K562 (cell line): ENCODE data around the gene AMER3. TPM values are rescaled to one million over a fixed set of nuclear protein-coding genes. Genes with fewer than 3 reads are reported as not detected.

Experiments
- ATAC-seq: fragments of 200-7000 bp; cut with Tn5 transposase; 3 replicates; pipeline ENCODE4 v1.9.1; 2020; ENCODE audit warnings: moderate library complexity
- BruUV-seq: library from RNA; stranded (reverse); fragments of 400-500 nt; replicated peaks from 2 replicates; lab custom pipeline; 2021; lab: Mats Ljungman, UMichigan
- CTCF ChIA-PET: fragments of 300-600 bp; formaldehyde crosslinking; extraction: SDS; loops from one replicate; lab custom pipeline; 2021; ENCODE audit warnings: low intra/inter-chr PET ratio; lab: Yijun Ruan, JAX
- POLR2A ChIA-PET: fragments of 300-600, 350-650 bp; sonication (Branson Sonifier 250); formaldehyde crosslinking; extraction: SDS; loops from one replicate; lab custom pipeline; 2021; ENCODE audit warnings: antibody characterized with exemption, inconsistent platforms; lab: Yijun Ruan, JAX
- DNase-seq, 4 experiments: peaks; one replicate each; pipeline versions ENCODE4 v3.0.0 to v3.0.0-alpha.2; 2011 to 2018; ENCODE audit warnings: low spot score in 3 of 4, mixed read lengths in 3 of 4; ENCODE audit errors: extremely low read depth in 1 of 4
- FAIRE-seq: peaks from 2 replicates; lab custom pipeline; 2011; peaks lifted over from hg19 to GRCh38; lab: Jason Lieb, UNC
- H2AFZ ChIP-seq: 2 replicates; pipeline ENCODE4 v1.6.0; 2011; ENCODE audit warnings: low read depth, low read length, control low read depth, inconsistent platforms
- H3K27ac ChIP-seq: fragments of 200-600 bp; 3 replicates; pipeline ENCODE4 v1.8.0; 2011; ENCODE audit warnings: low read depth, mild to moderate bottlenecking, control low read depth, inconsistent platforms, low read length, moderate library complexity, mixed read lengths; ENCODE audit errors: extremely low read depth
- H3K27me3 ChIP-seq, 2 experiments: fragments of 300-600 bp in 1 of 2; 2 replicates in 1 of 2; 3 replicates in 1 of 2; pipeline versions ENCODE4 v1.6.0 to v1.8.0; 2011; ENCODE audit warnings: inconsistent platforms in 2 of 2, low read length in 2 of 2, mild to moderate bottlenecking in 1 of 2, mixed read lengths in 1 of 2, moderate library complexity in 1 of 2; ENCODE audit not compliant: control insufficient read depth in 2 of 2, insufficient read depth in 2 of 2
- H3K36me3 ChIP-seq: fragments of 300-600 bp; 3 replicates; pipeline ENCODE4 v1.8.0; 2011; ENCODE audit warnings: mild to moderate bottlenecking, low read length, inconsistent platforms; ENCODE audit not compliant: control insufficient read depth, insufficient read depth
- H3K4me1 ChIP-seq, 2 experiments: fragments of 200-600 bp in 1 of 2; replicated peaks in 1 of 2; 2 replicates in 1 of 2; 3 replicates in 1 of 2; pipeline versions ENCODE4 v1.5.1 to v1.8.0; 2011; ENCODE audit warnings: inconsistent platforms in 2 of 2, low read length in 2 of 2, mild to moderate bottlenecking in 1 of 2, mixed read lengths in 1 of 2, moderate library complexity in 1 of 2; ENCODE audit not compliant: control insufficient read depth in 2 of 2, insufficient read depth in 2 of 2
- H3K4me2 ChIP-seq: 2 replicates; pipeline ENCODE4 v1.6.1; 2011; ENCODE audit warnings: low read length, control low read depth, inconsistent platforms, mixed read lengths; ENCODE audit not compliant: insufficient read depth
- H3K4me3 ChIP-seq: fragments of 200-600 bp; sonication (generic), shearing (Covaris generic); 2 replicates; pipeline ENCODE4 v1.5.1; 2016; ENCODE audit warnings: control low read depth, inconsistent platforms
- H3K79me2 ChIP-seq: fragments of 200-600 bp; 3 replicates; pipeline ENCODE4 v1.8.0; 2011; ENCODE audit warnings: low read length, inconsistent platforms; ENCODE audit not compliant: control insufficient read depth, insufficient read depth
- H3K9ac ChIP-seq, 2 experiments: 2 replicates each; pipeline versions ENCODE4 v1.6.0 to v1.6.1; 2011; ENCODE audit warnings: low read depth in 2 of 2, low read length in 2 of 2, control low read depth in 1 of 2, inconsistent platforms in 1 of 2, mild to moderate bottlenecking in 1 of 2, mixed read lengths in 1 of 2; ENCODE audit not compliant: insufficient read depth in 1 of 2
- H3K9me1 ChIP-seq: one replicate; pipeline ENCODE4 v1.6.0; 2011; ENCODE audit warnings: inconsistent platforms, mild to moderate bottlenecking, low read length, moderate library complexity; ENCODE audit not compliant: control insufficient read depth, insufficient read depth
- H3K9me3 ChIP-seq: replicated peaks from 2 replicates; pipeline ENCODE4 v1.5.1; 2011; ENCODE audit warnings: low read depth, low read length, inconsistent platforms; ENCODE audit not compliant: control insufficient read depth, insufficient read depth
- H4K20me1 ChIP-seq: replicated peaks from 2 replicates; pipeline ENCODE4 v1.6.1; 2011; ENCODE audit warnings: low read length, inconsistent platforms, mixed read lengths; ENCODE audit not compliant: control insufficient read depth, insufficient read depth
- ARHGAP35 ChIP-seq: fragments of 450-650 bp; IDR thresholded peaks from 2 replicates; pipeline ENCODE4 v1.6.1; 2018; ENCODE audit not compliant: partially characterized antibody
- CBFA2T2 ChIP-seq: fragments of 450-650 bp; conservative IDR thresholded peaks from 2 replicates; pipeline ENCODE4 v1.6.1; 2017; ENCODE audit warnings: mild to moderate bottlenecking
- CBX1 ChIP-seq: sonication (generic); IDR thresholded peaks from 2 replicates; pipeline ENCODE4 v1.6.1; 2016; ENCODE audit warnings: antibody characterized with exemption, low read depth, mild to moderate bottlenecking
- HDAC8 ChIP-seq: fragments of 450-650 bp; IDR thresholded peaks from 2 replicates; pipeline ENCODE4 v1.6.1; 2016; ENCODE audit warnings: mild to moderate bottlenecking, missing genetic modification characterization, moderate library complexity, missing compliant biosample characterization
- RBM14 ChIP-seq: fragments of 200-400 bp; formaldehyde crosslinking; IDR thresholded peaks from 2 replicates; pipeline ENCODE4 v1.6.1; 2018; ENCODE audit warnings: low read depth, mild to moderate bottlenecking, low read length, moderate library complexity, borderline replicate concordance; ENCODE audit not compliant: insufficient read depth
- RFX5 ChIP-seq: IDR thresholded peaks from 2 replicates; pipeline ENCODE4 v1.6.1; 2011; ENCODE audit warnings: low read depth, mild to moderate bottlenecking, improper control_type of control experiment, low read length
- ZNF143 ChIP-seq: sonication (generic); formaldehyde crosslinking; IDR thresholded peaks from 2 replicates; pipeline ENCODE4 v1.9.0; 2022; ENCODE audit warnings: mild to moderate bottlenecking, missing genetic modification reagents
- ZNF263 ChIP-seq: sonication (generic); formaldehyde crosslinking; IDR thresholded peaks from 2 replicates; pipeline ENCODE4 v1.8.0; 2022; ENCODE audit warnings: mild to moderate bottlenecking, missing genetic modification reagents, borderline replicate concordance
- ZNF717 ChIP-seq: fragments of 250-450 bp; sonication (Bioruptor Pico); IDR thresholded peaks from 2 replicates; pipeline ENCODE4 v1.5.0; 2021
- ZNF780A ChIP-seq: fragments of 250-450 bp; sonication (Bioruptor Pico); IDR thresholded peaks from 2 replicates; pipeline ENCODE4 v1.5.0; 2021; ENCODE audit warnings: mild to moderate bottlenecking
- WGBS: fragments of 100-300 bp; shearing (Covaris generic); methylation state at CpG from one replicate; pipeline ENCODE4 v1.1.6; 2016; ENCODE audit warnings: low coverage, mixed read lengths; ENCODE audit not compliant: insufficient coverage; ENCODE audit errors: missing lambda C conversion rate; 5-methylcytosine and 5-hydroxymethylcytosine counted together
- in situ Hi-C: fragments of 300-500 bp; cut with MboI; formaldehyde crosslinking; loops from 4 replicates; pipeline ENCODE4 v1.15.0; 2018; ENCODE audit warnings: inconsistent platforms, mixed read lengths
- intact Hi-C: fragments of 100-400 bp; cut with micrococcal nuclease; formaldehyde crosslinking; loops from 2 replicates; pipeline ENCODE4 v1.14.2; 2022
- polyA plus RNA-seq, 8 experiments: library from polyadenylated mRNA; depleted of rRNA in 4 of 8; stranded (reverse) in 5 of 8; unstranded in 3 of 8; fragments of >200 nt; fragmentation: Nextera tagmentation in 2 of 8; fragmentation: Illumina TruSeq in 1 of 8; extraction: Ambion mirVana in 2 of 8; extraction: Trizol in 1 of 8; gene quantifications; 2 replicates each; pipeline versions ENCODE4 v1.2.1 to v1.2.3, GENCODE V29; 2011 to 2014; ENCODE audit warnings: inconsistent platforms in 1 of 8, missing spikeins in 1 of 8
- total RNA-seq, 7 experiments: library from RNA; depleted of rRNA in 6 of 7; stranded (reverse); fragments of >200 nt in 6 of 7; fragmentation: Illumina TruSeq in 2 of 7; extraction: Trizol in 2 of 7; gene quantifications; 2 replicates each; pipeline versions ENCODE4 v1.2.1 to v1.2.3, GENCODE V29; 2011 to 2021; ENCODE audit warnings: low replicate concordance in 1 of 7
- TF ChIP-seq, protein P1 (sequence below): fragments of 450-650 bp; IDR thresholded peaks from 2 replicates; pipeline ENCODE4 v1.6.1; 2016; ENCODE audit warnings: missing biosample characterization, missing genetic modification characterization
- TF ChIP-seq, protein P2 (sequence below): fragments of 450-650 bp; formaldehyde crosslinking; IDR thresholded peaks from 2 replicates; pipeline ENCODE4 v1.4.0; 2022; ENCODE audit warnings: mild to moderate bottlenecking, moderate library complexity
- TF ChIP-seq, protein P3 (sequence below): fragments of 250-450 bp; sonication (Bioruptor Pico); IDR thresholded peaks from 2 replicates; pipeline ENCODE4 v1.8.0; 2022; ENCODE audit warnings: inconsistent platforms
- TF ChIP-seq, protein P4 (sequence below): fragments of 450-650 bp; IDR thresholded peaks from 2 replicates; pipeline ENCODE4 v1.6.1; 2014; ENCODE audit warnings: low read depth, mild to moderate bottlenecking, moderate library complexity, borderline replicate concordance
- TF ChIP-seq, protein P5 (sequence below): fragments of 150-350 bp; IDR thresholded peaks from 2 replicates; pipeline ENCODE4 v1.6.1; 2014; ENCODE audit warnings: low read depth, mild to moderate bottlenecking, low read length, borderline replicate concordance

AMER3 gene
- total and polyA plus RNA-seq, 9 of the 15 experiments (the other 6 are each of a cell fraction or from before 2014, with no cell fraction given): not detected

DNA sequence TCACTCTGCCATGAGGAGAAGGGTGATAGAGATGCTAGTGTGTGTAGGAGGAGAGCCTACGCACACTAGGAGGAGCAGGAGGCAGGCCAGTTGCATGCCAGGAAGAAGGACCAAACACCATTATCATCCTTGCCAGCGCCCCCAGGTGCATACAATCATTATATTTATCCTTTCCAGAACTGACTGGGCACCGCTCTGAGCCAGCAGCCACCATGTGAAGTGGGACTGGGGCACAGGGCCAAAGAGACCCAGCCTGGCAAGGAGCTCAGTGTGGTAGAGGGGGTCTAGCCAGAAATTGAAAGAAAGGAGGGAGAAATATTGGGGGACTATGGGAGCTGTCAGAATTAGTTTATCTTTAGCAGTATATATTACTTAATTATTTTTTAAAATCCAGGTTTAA lies 34.8 kb upstream of the AMER3 start:
- Histone ChIP-seq H3K9ac (no peak overlapping the region), H3K79me2 (no peaks in the 10 kb centered on the region), H3K4me2 (no peak overlapping the region), H3K4me1 (no peaks in the 10 kb centered on the region), H3K9me3 (no peaks in the 10 kb centered on the region; the same call in 1 of the 2 replicates), H3K27ac (no peak overlapping the region), H3K36me3 (no peaks in the 10 kb centered on the region), H2AFZ (no peak overlapping the region), H3K4me3 (no peak overlapping the region), H4K20me1 (no peaks in the 10 kb centered on the region), H3K27me3 (no peaks in the 10 kb centered on the region), H3K9me1 (no peaks in the 10 kb centered on the region)
- POLR2A ChIA-PET: no interaction called here
- FAIRE-seq (no peak), ATAC-seq (no peak), DNase-seq (no peak)
- CTCF ChIA-PET: no interaction called here
- 0% methylated on average over 3 of the region's 3 CpGs for WGBS
- in situ Hi-C loops (no loop called here), intact Hi-C loops (no loop called here)
- no TSS peak for BruUV-seq
- TF ChIP-seq, protein P1, sequence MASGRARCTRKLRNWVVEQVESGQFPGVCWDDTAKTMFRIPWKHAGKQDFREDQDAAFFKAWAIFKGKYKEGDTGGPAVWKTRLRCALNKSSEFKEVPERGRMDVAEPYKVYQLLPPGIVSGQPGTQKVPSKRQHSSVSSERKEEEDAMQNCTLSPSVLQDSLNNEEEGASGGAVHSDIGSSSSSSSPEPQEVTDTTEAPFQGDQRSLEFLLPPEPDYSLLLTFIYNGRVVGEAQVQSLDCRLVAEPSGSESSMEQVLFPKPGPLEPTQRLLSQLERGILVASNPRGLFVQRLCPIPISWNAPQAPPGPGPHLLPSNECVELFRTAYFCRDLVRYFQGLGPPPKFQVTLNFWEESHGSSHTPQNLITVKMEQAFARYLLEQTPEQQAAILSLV (tag): no peak
- TF ChIP-seq, protein P2, sequence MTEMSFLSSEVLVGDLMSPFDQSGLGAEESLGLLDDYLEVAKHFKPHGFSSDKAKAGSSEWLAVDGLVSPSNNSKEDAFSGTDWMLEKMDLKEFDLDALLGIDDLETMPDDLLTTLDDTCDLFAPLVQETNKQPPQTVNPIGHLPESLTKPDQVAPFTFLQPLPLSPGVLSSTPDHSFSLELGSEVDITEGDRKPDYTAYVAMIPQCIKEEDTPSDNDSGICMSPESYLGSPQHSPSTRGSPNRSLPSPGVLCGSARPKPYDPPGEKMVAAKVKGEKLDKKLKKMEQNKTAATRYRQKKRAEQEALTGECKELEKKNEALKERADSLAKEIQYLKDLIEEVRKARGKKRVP (CRISPR knock-in tag): no peak
- TF ChIP-seq RFX5 (no peak), RBM14 (no peak), CBFA2T2 (no peak), ZNF780A (CRISPR knock-in tag) (no peak), ZNF717 (CRISPR knock-in tag) (no peak), HDAC8 (no peak), CBX1 (no peak), ZNF143 (CRISPR knock-in tag) (no peak), ZNF263 (CRISPR knock-in tag) (no peak), ARHGAP35 (no peak)
- TF ChIP-seq, protein P3, sequence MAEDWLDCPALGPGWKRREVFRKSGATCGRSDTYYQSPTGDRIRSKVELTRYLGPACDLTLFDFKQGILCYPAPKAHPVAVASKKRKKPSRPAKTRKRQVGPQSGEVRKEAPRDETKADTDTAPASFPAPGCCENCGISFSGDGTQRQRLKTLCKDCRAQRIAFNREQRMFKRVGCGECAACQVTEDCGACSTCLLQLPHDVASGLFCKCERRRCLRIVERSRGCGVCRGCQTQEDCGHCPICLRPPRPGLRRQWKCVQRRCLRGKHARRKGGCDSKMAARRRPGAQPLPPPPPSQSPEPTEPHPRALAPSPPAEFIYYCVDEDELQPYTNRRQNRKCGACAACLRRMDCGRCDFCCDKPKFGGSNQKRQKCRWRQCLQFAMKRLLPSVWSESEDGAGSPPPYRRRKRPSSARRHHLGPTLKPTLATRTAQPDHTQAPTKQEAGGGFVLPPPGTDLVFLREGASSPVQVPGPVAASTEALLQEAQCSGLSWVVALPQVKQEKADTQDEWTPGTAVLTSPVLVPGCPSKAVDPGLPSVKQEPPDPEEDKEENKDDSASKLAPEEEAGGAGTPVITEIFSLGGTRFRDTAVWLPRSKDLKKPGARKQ (CRISPR knock-in tag): no peak
- TF ChIP-seq, protein P4, sequence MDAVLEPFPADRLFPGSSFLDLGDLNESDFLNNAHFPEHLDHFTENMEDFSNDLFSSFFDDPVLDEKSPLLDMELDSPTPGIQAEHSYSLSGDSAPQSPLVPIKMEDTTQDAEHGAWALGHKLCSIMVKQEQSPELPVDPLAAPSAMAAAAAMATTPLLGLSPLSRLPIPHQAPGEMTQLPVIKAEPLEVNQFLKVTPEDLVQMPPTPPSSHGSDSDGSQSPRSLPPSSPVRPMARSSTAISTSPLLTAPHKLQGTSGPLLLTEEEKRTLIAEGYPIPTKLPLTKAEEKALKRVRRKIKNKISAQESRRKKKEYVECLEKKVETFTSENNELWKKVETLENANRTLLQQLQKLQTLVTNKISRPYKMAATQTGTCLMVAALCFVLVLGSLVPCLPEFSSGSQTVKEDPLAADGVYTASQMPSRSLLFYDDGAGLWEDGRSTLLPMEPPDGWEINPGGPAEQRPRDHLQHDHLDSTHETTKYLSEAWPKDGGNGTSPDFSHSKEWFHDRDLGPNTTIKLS: no peak
- TF ChIP-seq, protein P5, sequence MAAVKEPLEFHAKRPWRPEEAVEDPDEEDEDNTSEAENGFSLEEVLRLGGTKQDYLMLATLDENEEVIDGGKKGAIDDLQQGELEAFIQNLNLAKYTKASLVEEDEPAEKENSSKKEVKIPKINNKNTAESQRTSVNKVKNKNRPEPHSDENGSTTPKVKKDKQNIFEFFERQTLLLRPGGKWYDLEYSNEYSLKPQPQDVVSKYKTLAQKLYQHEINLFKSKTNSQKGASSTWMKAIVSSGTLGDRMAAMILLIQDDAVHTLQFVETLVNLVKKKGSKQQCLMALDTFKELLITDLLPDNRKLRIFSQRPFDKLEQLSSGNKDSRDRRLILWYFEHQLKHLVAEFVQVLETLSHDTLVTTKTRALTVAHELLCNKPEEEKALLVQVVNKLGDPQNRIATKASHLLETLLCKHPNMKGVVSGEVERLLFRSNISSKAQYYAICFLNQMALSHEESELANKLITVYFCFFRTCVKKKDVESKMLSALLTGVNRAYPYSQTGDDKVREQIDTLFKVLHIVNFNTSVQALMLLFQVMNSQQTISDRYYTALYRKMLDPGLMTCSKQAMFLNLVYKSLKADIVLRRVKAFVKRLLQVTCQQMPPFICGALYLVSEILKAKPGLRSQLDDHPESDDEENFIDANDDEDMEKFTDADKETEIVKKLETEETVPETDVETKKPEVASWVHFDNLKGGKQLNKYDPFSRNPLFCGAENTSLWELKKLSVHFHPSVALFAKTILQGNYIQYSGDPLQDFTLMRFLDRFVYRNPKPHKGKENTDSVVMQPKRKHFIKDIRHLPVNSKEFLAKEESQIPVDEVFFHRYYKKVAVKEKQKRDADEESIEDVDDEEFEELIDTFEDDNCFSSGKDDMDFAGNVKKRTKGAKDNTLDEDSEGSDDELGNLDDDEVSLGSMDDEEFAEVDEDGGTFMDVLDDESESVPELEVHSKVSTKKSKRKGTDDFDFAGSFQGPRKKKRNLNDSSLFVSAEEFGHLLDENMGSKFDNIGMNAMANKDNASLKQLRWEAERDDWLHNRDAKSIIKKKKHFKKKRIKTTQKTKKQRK: no peak
